Activated CD4-positive, alpha-beta T cell treated with anti-CD3 and anti-CD28 coated beads, Interleukin-2, amount 50 U/mL, for 24 hours (primary cell): Measurements from ENCODE around the gene OR51B2.
"Not testable (repeated sequence)": the region's sequence is repeated elsewhere in the genome, so short reads cannot be mapped to it uniquely, and the experiment has no call there.

ENCODE experiments used
- DNase-seq, 2 donors: peaks; one replicate each; pipeline ENCODE4 v3.0.0-alpha.2; 2020; ENCODE audit warnings: low read depth in 1 of 2, low spot score in 1 of 2

OR51B2 gene

GRCh38 chr11:5313326-5314023 is 10.6 kb downstream of the OR51B2 start:
- not testable (repeated sequence) for DNase-seq

GRCh38 chr11:5310423-5310822 is 13.7 kb downstream of the OR51B2 start:
- no peak for DNase-seq

GRCh38 chr11:5307256-5308019 is 16.7 kb downstream of the OR51B2 start:
- DNase-seq = no peak

GRCh38 chr11:5304046-5304445 is 20.1 kb downstream of the OR51B2 start:
- no peak for DNase-seq

- DNase-seq = no peak
These were observed 20.5 kb downstream of the OR51B2 start for GRCh38 chr11:5303626-5304025.

- DNase-seq = no peak
These were observed 22.3 kb downstream of the OR51B2 start, which contains the start of gene OR51B4 for GRCh38 chr11:5301846-5302245. OR51B4 (minus strand) TSS chr11:5301946; CDS start chr11:5301946, 0 bp downstream.

- DNase-seq = no peak
These were observed 23.8 kb downstream of the OR51B2 start for GRCh38 chr11:5300251-5300650.

GRCh38 chr11:5298451-5298850 is 25.6 kb downstream of the OR51B2 start:
- DNase-seq = no peak

- DNase-seq = no peak
These were observed 26.3 kb downstream of the OR51B2 start for GRCh38 chr11:5297721-5298323.

- DNase-seq = not testable (repeated sequence)
These were observed 29.6 kb downstream of the OR51B2 start for GRCh38 chr11:5294342-5294995.

GRCh38 chr11:5293028-5293427 is 31.1 kb downstream of the OR51B2 start:
- no peak for DNase-seq

- DNase-seq = no peak
These were observed 32.8 kb downstream of the OR51B2 start for GRCh38 chr11:5291207-5291838.

GRCh38 chr11:5290106-5290505 is 34.0 kb downstream of the OR51B2 start:
- no peak for DNase-seq

- no peak for DNase-seq
These were observed 34.4 kb downstream of the OR51B2 start for GRCh38 chr11:5289696-5290095.

GRCh38 chr11:5288906-5289550 is 35.1 kb downstream of the OR51B2 start:
- DNase-seq = no peak

- DNase-seq = no peak
These were observed 35.8 kb downstream of the OR51B2 start for GRCh38 chr11:5288108-5288905.

GRCh38 chr11:5286901-5287300 is 37.2 kb downstream of the OR51B2 start:
- no peak for DNase-seq

GRCh38 chr11:5286351-5286750 is 37.7 kb downstream of the OR51B2 start:
- DNase-seq = no peak

GRCh38 chr11:5285703-5286340 is 38.3 kb downstream of the OR51B2 start:
- DNase-seq = no peak
